SHP77 (cell line): ENCODE measurements around the gene LMBRD2.
"Not testable (repeated sequence)": the region's sequence is repeated elsewhere in the genome, so short reads cannot be mapped to it uniquely, and the experiment has no call there.

Source experiments
- DNase-seq, 2 experiments: peaks; one replicate each; lab custom pipeline; 2025; lab: John Stamatoyannopoulos, UW

Gene LMBRD2

GRCh38 chr5:36161361-36161760 is 9.7 kb upstream of the LMBRD2 start:
- no peak for DNase-seq

- no peak for DNase-seq
Observed at GRCh38 chr5:36160617-36161016, 8.9 kb upstream of the LMBRD2 start.

- no peak for DNase-seq
Observed at GRCh38 chr5:36158144-36158543, 6.5 kb upstream of the LMBRD2 start.

GRCh38 chr5:36156619-36157018 is 4.9 kb upstream of the LMBRD2 start:
- DNase-seq, result no peak

GRCh38 chr5:36156121-36156601 is 4.5 kb upstream of the LMBRD2 start:
- no peak for DNase-seq

- no peak for DNase-seq
Observed at GRCh38 chr5:36155291-36155690, 3.6 kb upstream of the LMBRD2 start.

- no peak for DNase-seq
Observed at GRCh38 chr5:36153726-36154125, 2.0 kb upstream of the LMBRD2 start.

- DNase-seq, result no peak
Observed at GRCh38 chr5:36153298-36153677, 1.6 kb upstream of the LMBRD2 start.

- peak in 1 of 2 experiments; percentile 19 for DNase-seq
Observed at GRCh38 chr5:36152324-36153297, 924 bp upstream of the LMBRD2 start.

GRCh38 chr5:36150676-36151433 is 832 bp downstream of the LMBRD2 start:
- DNase-seq, result peak; percentile 51 to 80

GRCh38 chr5:36147681-36148080 is 4.0 kb downstream of the LMBRD2 start:
- no peak for DNase-seq

GRCh38 chr5:36146390-36146789 is 5.3 kb downstream of the LMBRD2 start:
- DNase-seq, result no peak

- DNase-seq, result no peak
Observed at GRCh38 chr5:36145311-36145710, 6.4 kb downstream of the LMBRD2 start.

GRCh38 chr5:36138900-36139683 is 12.6 kb downstream of the LMBRD2 start:
- DNase-seq, result no peak

GRCh38 chr5:36136581-36136980 is 15.1 kb downstream of the LMBRD2 start:
- no peak for DNase-seq

- DNase-seq, result no peak
Observed at GRCh38 chr5:36135988-36136387, 15.7 kb downstream of the LMBRD2 start.

GRCh38 chr5:36133009-36133408 is 18.7 kb downstream of the LMBRD2 start:
- DNase-seq, result not testable (repeated sequence)

- DNase-seq, result not testable (repeated sequence)
Observed at GRCh38 chr5:36129666-36130065, 22.0 kb downstream of the LMBRD2 start.

- no peak for DNase-seq
Observed at GRCh38 chr5:36128795-36129194, 22.9 kb downstream of the LMBRD2 start.

GRCh38 chr5:36125868-36126267 is 25.8 kb downstream of the LMBRD2 start:
- DNase-seq, result no peak

GRCh38 chr5:36111238-36111637 is 40.4 kb downstream of the LMBRD2 start:
- DNase-seq, result no peak
